ENCODE results near the gene AHSP. TPM values are rescaled to one million over a fixed set of nuclear protein-coding genes. Genes with fewer than 3 reads are reported as not detected.

AHSP gene
- total RNA-seq: not detected in 2 replicates

GRCh38 chr16:31527734-31528274 lies at the start of gene AHSP:
Gene AHSP, plus strand, starts transcription at chr16:31527900. Its CDS starts 240 bp downstream, at chr16:31528140.

GRCh38 chr16:31483081-31483480 lies 44.6 kb upstream of the AHSP start, which contains the start of gene SLC5A2:
Gene SLC5A2, plus strand, starts transcription at chr16:31483123. Its CDS starts 14 bp downstream, at chr16:31483137.

GRCh38 chr16:31507929-31508705 lies 19.6 kb upstream of the AHSP start, which contains the start of gene RUSF1:
Gene RUSF1, minus strand, starts transcription at chr16:31508391. Its CDS starts 18 bp downstream, at chr16:31508373.

Other genes starting within 250 kb of the AHSP start
- 0.27 and 2.9 TPM in 2 replicates for gene ITGAX, start 172.7 kb upstream of the AHSP start, total RNA-seq
- not detected in 2 replicates for gene ITGAD, start 134.6 kb upstream of the AHSP start, total RNA-seq
- gene COX6A2, start 99.5 kb upstream of the AHSP start, total RNA-seq: not detected in 2 replicates
- 0.13 and 0.14 TPM in 2 replicates for gene ZNF843, start 85.1 kb upstream of the AHSP start, total RNA-seq
- gene ARMC5, start 68.4 kb upstream of the AHSP start, total RNA-seq: 18.0 and 21.4 TPM in 2 replicates
- gene TGFB1I1, start 55.7 kb upstream of the AHSP start, total RNA-seq: 64.1 and 64.8 TPM in 2 replicates
- gene SLC5A2, start 44.8 kb upstream of the AHSP start, total RNA-seq: 0.07 TPM in 1 of 2 replicates, not detected in the other
- 25.1 and 40.1 TPM in 2 replicates for gene RUSF1, start 19.5 kb upstream of the AHSP start, total RNA-seq